ENCODE data around the gene SEPTIN3. TPM values are rescaled to one million over a fixed set of nuclear protein-coding genes. Genes with fewer than 3 reads are reported as not detected.
A peak's percentile ranks its signal among the peaks of the same experiment; 100 is the strongest.

The SEPTIN3 gene
- total RNA-seq, 2 donors from 2014 or later: 0.09 to 0.24 TPM

DNA sequence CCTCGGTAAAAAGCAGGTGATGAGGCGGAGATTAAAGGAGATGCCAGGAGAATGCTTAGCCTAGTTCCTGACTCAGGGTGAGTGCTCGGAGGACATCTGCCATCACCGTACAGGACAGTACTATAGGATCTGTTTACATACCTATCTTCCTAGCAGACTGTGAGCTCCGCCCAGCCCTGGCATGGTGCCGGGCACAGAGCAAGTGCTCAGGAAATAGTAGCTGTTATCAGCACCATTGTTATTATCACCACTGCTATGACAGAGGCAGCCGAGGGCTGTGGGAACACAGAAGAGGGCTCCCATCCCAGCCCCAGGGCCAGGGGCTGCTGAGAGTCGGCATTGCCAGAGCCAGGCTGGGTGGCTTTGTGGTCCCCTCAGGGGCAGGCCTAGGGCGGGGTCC, 642 bp upstream of the SEPTIN3 start:
- ATAC-seq: no peak
- DNase-seq: peak; percentile 41
- intact Hi-C loops (cut with DNase I): loop anchor here (5.0 to 10.0 kb wide), 3 partner anchors 144 to 476 kb away; no protein-coding TSS in a partner anchor

DNA sequence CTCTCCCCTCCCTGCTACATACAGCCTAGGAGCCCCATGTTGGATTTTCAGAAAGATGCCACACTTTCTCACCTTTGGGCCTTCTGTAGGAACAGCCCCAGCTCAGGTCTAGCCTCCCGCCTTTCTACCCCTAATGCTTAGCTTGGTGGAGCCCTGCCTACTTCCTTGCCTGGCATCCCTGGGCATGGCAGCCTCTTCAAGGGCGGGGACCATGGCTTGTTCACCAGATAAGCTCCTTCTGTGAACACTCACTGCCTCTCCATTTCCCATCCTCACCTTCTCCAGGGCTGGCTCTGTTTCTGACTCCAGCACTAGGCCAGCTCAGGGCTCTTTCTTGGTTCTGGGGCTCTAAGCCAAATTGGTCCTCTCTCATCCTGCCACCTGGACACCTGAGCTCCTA, 1.4 kb downstream of the SEPTIN3 start:
- ATAC-seq: no peak
- no peak for DNase-seq
- intact Hi-C loops (cut with DNase I): no loop called here

DNA sequence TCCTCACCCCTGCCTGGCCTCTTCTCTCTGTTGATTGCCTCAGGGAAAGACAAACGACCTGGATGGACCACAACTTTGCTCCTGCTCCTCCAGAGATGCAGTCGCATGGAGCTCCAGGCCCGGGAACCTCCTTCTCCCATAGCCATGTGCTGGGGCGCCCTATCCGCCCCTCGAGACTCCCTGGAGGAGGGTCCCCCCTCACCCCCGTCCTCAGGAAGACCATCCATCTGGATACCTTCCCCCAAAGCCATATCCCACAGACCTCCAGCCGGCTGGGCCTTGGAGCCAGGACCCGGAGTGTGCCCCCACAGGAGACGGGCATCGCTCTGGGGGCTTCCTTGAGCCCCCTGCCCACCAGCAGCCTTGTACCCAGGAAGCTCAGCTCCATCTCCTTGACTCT, 2.2 kb downstream of the SEPTIN3 start:
- intact Hi-C loops (cut with DNase I): no loop called here
- ATAC-seq: no peak
- no peak for DNase-seq

DNA sequence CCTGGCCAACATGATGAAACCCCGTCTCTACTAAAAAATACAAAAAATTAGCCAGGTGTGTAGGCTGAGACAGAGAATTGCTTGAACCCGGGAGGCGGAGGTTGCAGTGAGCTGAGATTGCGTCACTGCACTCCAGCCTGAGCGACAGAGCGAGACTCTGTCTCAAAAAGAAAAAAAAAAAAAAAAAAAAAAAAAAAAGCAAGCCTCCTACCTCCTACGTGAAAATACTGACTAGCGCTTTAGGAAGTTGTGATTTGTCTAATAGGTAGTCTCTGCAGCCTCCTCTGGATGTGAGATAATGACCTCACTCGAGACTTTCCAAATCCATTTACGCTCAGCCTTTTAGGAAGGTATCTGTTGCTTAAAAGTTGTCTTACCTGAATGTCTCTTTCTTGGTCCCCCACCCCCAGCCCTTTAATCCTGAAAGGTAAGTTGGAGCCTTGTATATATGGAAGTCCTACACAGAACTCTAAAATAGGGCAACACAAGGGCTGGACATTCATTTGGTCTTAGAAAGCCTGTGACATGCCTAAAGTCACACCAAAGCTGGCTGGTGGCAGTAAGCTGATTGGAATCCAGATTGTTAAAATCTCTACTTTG, 5.5 kb downstream of the SEPTIN3 start:
- DNase-seq (no peak), ATAC-seq (no peak)
- intact Hi-C loops (cut with DNase I): no loop called here

DNA sequence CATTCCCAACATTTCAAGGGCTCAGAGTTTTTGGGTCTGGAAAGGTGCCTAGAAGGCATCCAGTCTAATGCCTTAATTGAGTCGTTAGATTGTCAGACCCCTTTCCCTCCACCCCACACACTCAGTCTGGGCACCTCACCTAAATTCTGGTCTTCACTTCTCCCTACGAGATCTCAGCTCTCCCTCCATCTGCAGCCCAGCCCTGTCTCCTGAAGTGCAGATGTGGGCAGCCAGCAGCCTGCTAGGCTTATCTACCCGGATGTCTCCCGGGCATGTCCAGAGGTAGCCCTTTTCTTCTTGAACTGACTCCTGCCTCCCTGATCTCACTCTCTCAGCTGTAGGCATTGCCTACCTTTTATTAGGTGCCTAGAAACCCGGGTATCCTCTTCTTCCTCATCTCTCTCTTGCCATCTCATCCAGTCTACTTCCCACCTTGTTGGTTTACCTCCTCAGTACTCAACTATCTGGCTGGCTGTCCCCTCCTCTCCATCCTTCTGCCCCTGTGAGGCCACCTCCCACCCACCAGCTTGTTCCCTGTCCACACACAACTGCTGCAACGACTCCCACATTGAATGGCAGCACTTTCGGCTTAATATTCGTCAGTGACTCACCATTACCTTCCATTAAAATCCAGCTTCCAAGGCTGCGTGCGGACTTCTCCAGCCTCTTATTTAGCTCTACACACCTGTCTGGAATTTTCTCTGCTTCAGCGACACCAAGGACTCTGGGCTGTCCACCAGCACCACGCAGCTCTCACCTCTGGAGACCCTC, 6.2 kb downstream of the SEPTIN3 start:
- intact Hi-C loops (cut with DNase I): no loop called here
- DNase-seq: no peak
- no peak for ATAC-seq

DNA sequence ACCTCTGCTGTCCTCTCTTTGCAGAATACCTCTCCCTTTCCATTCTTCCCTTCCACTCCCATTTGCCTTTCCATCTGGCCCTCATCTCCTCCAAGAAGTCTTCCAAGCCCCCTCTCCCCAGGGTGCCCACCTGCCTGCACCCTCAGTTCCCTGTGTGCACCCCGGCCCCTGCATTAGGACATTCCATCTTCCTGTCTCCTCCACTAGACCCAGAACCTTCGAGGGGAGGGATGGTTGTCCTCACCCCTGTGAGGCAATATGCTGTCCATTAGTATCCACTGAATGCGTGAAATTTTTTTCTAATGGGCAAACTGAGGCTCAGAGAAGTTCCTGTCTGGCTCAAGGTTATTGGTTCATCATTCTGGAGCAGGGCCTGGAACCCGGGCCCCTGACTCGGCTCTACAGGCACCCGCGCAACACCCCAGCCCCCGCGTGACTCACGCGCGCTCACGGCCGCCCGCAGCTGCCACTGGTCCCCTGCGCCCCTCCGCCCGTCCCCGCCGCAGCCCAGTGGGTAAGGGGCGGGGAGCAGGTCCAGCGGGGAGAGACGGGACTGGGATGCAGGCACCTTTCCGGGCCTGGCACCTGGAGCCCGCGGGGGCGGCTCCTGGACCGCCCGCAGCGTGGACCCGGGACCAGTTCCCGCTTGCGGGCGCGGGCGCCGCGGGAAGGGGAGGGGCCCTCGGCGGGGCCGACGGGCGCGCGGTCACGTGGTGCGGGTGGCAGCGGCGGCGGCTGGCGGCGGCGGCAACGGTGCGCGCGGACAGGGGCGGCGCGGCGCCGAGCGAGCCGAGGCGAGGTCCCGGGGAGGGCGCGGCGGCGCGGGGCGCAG, 7.0 kb downstream of the SEPTIN3 start:
- DNase-seq: no peak
- ATAC-seq: peak; percentile 66 to 76
- intact Hi-C loops (cut with DNase I): no loop called here

DNA sequence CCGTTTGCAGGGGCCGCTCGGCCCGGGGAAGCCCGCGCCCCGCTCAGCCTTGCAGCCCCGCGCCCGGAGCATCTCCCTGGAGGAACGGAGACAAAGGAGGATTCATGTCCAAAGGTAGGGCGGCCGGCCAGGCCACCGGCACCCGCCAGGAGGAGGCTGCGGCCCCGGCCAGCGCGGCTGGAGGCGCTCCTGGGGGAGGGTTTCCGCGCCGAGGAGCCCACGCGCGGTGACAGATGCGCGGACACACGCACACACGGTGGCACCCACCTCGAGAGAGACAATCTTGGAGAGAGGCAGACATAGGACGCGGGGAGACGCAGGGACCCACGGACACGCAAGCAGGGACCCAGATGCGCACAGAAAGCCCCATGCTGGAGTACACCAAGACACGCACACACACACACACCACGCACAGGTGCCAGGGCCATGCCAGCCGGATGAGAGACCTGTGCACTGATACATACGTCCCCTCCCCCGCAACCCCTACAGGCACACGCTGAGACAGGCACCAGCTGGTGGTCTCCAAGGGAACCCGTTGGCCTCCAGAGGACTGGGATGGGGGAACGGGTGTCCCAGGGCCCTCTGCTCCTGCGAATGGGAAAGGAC, 7.8 kb downstream of the SEPTIN3 start:
- DNase-seq: no peak
- ATAC-seq: no peak
- intact Hi-C loops (cut with DNase I): no loop called here

DNA sequence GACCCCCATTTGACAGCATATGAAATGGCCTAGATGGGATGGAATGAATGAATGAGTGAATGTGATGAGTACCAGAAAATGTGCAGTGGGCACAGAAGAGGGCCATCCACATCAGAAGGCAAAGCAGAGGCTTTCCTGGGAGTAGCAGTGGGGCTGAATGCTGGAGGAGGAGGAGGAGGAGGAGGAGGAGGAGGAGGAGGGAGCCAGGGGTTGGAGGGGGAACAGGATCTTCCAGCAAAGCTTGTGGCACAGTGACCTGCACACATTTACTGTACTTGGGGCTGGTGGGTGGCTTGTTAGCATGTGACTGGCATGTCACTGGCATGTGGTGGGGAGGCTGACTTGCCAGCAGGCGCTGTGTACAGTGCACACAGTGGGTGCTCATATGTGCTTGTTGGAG, 9.5 kb downstream of the SEPTIN3 start:
- ATAC-seq: no peak
- no peak for DNase-seq
- intact Hi-C loops (cut with DNase I): no loop called here

DNA sequence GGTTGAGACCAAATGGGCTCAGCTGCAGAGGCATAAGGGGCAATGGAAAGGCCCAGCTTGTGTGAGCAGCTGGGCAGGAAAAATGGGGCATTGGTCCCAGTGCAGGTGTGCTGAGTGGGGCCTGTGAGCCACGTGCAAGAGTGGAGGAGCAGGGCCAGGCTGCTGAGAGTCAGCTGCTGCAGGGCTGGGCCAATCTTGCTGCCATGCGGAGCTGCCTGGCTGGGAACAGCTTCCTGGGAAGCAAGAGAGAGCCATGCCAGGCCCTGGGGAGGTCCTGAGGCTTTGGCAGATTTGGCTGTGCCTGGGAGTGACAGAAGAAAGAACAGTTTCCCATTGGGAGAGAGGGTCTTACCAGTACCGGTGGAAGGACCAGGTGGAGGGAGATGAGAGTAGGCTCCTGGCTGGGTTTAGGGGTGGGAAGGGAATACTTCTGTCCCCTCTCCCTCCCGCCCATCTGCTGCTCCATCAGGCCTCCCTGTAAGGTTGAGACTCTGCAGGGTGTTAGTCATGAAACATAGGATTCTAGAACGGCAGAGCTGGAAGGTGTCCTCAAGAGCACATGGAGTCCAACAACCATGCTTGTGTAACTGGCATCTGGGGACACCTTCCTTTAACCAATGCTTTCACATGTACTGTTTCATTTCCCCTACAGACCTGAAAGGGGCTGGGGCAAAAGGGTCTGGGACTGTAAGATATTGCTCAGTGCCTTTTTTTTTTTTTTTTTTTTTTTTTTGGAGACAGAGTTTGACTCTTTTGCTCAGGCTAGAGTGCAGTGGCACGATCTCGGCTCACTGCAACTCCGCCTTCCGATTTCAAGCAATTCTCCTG, 10.4 kb downstream of the SEPTIN3 start:
- no peak for DNase-seq
- peak in 1 of 2 donors; percentile 31 for ATAC-seq
- intact Hi-C loops (cut with DNase I): no loop called here

DNA sequence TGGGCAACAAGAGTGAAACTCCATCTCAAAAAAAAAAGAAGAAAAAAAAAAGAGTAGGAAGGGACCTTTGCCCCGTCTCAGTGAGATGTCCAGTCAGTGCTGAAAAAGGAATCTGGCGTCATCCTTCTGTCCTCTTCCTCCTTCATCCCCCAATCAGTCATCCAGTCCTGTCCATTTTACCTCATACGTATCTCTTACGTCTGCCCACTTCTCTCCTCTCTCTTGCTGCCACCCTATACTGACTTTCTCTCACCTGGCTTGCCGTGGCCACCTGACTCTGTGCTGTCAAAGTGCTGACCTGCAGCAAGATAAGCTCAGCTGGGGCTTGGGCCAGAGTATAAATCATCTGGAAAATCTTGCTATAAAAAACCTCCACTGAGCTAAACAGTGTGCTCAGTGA, 13.6 kb downstream of the SEPTIN3 start:
- ATAC-seq: no peak
- intact Hi-C loops (cut with DNase I): no loop called here

DNA sequence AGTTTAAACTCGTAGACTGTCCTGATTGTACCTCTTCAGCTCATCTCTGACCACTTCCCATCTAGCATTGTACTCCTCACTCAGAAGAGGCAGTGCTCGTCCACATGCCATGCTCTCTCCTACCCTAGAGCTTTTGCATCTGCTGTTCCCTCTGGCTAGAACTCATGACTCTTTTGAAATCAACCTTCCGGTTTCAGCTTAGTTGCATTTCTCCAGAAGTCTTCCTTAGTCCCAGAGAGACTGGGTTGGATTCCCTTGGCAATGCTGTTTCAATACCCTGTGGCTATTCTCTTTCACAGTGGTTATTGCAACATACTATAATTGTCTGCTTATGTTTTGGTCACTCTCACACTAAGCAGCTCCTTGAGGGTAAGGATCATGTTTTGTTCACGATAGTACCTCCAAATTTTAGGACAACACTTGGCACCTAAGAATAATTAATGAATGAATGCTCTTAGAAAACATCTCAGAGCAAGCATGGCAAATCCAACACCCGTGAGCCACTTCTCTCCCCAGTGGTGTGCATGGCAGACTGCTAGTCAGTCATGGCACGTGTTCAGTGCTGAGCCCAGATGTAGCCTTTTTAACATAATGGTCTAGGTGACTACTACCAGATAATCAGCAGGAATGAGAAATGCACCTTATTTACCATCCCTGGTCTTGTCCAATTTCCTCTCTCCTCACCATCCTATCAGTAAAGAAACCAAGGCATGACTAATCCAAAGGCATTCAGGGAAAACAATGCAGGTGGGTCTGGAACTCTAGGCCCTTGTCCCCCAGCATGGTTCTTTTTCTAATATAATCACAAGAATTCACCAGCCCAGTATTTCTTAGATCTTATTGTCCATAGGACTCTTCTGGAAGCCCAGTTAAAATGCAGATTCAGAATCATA, 14.5 kb downstream of the SEPTIN3 start:
- DNase-seq (no peak), ATAC-seq (peak; percentile 39 to 77)
- intact Hi-C loops (cut with DNase I): no loop called here

More for the DNA sequence above, 13.6 kb downstream of the SEPTIN3 start:
- DNase-seq: no peak

DNA sequence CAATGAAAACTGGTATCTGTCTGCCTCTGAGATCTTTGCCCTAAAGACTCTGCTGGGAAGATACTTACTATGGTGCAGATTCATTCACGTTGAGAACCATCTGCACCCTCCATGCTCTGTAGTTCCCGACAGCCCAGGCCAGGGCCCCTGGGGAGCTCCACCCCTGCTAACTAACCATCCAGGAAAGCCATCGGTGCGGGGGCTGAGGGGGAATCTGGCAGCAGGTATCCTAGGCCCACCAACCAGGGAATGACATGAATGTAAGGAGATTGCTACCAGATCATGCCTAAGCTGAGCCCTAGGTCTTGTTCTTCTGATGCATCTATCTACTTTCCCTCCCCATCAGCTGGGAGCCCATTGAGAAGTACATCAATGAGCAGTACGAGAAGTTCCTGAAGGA, 18.0 kb downstream of the SEPTIN3 start:
- intact Hi-C loops (cut with DNase I): no loop called here
- no peak for ATAC-seq
- no peak for DNase-seq

DNA sequence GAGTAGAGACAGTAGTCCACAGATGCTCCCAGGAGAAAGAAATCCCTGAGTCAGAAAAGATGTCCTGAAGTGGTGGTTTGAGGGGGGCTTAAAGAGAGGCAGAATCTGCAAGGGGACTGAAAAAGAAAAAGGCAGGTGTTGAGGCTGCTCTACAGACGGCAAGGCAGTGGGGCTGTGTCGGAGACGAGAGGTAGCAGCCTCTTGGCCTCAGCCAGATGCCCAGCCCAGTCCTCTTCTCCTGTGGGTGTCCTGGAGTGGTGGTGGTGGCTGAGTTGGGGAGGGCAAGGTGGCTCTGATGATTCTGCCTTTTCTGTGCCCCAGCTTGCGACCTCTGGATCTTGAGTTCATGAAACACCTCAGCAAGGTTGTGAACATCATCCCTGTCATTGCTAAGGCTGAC, 20.0 kb downstream of the SEPTIN3 start:
- DNase-seq (no peak), ATAC-seq (no peak)
- intact Hi-C loops (cut with DNase I): no loop called here

DNA sequence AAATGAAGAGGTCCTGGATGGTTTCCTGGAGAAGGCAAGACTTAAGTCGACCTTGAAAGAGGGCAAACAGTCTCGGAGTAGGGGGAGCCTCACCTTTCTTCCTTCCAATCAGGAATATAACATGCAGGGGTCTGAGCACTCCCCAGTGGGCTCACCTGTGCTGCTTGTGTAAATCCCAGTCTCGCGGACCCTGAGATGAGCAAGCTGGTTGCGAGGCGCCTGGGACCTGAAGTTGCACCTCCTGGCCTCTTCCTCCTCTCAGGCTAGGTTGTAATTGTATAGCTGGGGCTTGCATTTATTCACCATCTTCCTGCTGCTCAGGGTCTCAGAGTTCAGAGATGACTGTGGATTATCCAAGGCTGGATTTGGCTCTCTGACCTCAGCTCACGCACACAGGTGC, 21.9 kb downstream of the SEPTIN3 start:
- intact Hi-C loops (cut with DNase I): no loop called here
- ATAC-seq (no peak), DNase-seq (no peak)

DNA sequence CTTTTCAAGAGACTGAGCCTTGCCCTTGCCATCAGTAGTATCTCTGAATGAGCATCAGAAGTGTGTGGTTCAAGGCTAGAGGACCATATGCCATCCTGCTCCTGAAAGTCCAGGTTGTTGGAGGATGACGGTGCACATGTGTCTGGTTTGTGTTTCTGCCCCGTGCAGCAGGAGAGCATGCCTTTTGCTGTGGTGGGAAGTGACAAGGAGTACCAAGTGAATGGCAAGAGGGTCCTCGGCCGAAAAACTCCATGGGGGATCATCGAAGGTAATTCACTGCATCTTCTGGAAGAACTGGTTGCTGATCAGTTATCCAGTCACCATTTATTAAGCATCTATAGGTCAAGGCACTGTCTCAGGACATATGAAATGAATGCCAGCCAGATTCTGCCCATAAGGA, 23.3 kb downstream of the SEPTIN3 start:
- intact Hi-C loops (cut with DNase I): no loop called here
- ATAC-seq (no peak), DNase-seq (no peak)

DNA sequence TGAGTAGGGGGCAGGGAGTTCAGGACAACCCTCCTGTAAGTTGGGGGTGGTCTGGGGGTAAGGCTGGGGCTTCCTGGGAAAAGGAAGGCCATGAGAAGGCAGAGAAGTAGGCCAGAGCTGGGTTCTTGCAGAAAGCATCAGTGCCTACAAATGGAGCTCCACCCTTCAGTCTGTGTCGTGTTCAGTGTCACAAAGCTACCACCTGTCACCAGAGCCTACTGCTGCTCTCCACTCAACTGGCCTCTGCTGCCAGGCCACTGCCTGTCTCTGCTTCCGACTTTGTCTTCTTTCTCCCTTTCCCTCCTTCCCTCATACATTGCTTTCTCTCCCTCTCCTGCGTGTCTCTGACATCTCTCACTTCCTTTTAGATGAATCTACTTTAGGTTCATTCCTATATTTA, 26.0 kb downstream of the SEPTIN3 start:
- DNase-seq (no peak), ATAC-seq (no peak)
- intact Hi-C loops (cut with DNase I): no loop called here

DNA sequence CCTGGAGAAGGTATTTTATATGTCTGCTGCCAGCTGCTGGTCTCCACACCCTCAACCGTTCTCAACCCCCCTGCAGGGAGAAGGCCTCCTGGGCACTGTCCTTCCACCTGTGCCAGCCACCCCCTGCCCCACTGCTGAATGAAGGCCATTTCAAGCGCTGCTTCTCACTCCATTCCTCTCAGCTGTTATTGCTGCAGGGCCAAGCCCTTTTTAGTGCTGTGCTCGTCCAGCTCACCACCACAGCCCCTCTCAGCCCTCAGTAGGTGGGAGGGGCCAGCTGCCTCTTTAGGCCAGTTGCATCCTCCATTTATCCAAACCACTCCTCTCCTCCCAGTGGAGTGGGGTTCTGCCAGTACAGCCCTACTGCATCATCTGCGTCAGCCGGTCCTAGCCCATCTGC, 27.6 kb downstream of the SEPTIN3 start:
- no peak for ATAC-seq
- no peak for DNase-seq
- intact Hi-C loops (cut with DNase I): no loop called here

All from left cardiac atrium (tissue), 4 donors.